ENCODE measurements around the gene FREM2.

FREM2 gene

DNA sequence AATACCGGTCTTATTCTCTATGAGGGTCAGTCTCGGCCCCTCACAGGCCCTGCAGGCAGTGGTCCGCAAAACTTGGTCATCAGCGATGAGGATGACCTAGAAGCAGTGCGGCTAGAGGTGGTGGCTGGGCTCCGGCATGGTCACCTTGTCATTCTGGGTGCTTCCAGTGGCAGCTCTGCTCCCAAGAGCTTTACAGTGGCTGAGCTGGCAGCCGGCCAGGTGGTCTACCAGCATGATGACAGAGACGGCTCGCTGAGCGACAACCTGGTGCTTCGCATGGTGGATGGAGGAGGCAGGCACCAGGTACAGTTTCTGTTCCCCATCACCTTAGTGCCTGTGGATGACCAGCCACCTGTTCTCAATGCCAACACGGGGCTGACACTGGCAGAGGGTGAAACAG lies 1.8 kb downstream of the FREM2 start:
- H3K9me3 ChIP-seq (ENCODE audit: control insufficient read depth, low read depth, low read length): no peaks in the 10 kb centered on the region
- peaks cover 11% of the 10 kb centered on the region for H3K36me3 ChIP-seq (ENCODE audit: control insufficient read depth, low read depth, low read length)
- no peak overlapping the region for H3K9ac ChIP-seq (ENCODE audit: low read length)
- H3K4me1 ChIP-seq (ENCODE audit: control insufficient read depth, low read depth, low read length): peaks cover 15% of the 10 kb centered on the region
- no peak overlapping the region for H3K27ac ChIP-seq (ENCODE audit: low read length)
- H3K27me3 ChIP-seq (ENCODE audit: control insufficient read depth, insufficient read depth, low read length): peaks cover 14% of the 10 kb centered on the region
- H3K4me3 ChIP-seq (ENCODE audit: low read length): peak overlapping the region; percentile 75

DNA sequence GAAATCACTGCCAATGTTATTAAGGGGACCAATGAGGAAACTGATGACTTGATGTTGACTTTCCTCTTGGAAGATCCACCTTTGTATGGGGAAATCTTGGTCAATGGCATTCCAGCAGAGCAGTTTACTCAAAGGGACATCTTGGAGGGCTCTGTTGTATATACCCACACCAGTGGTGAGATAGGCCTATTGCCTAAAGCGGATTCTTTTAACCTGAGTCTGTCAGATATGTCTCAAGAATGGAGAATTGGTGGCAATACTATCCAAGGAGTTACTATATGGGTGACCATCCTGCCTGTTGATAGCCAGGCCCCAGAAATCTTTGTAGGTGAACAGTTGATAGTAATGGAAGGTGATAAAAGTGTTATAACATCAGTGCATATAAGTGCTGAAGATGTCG lies 3.4 kb downstream of the FREM2 start:
- Histone ChIP-seq H3K27ac (ENCODE audit: low read length) (no peak overlapping the region), H3K27me3 (ENCODE audit: control insufficient read depth, insufficient read depth, low read length) (peaks cover 14% of the 10 kb centered on the region), H3K4me1 (ENCODE audit: control insufficient read depth, low read depth, low read length) (peaks cover 20% of the 10 kb centered on the region), H3K4me3 (ENCODE audit: low read length) (no peak overlapping the region), H3K9ac (ENCODE audit: low read length) (no peak overlapping the region), H3K36me3 (ENCODE audit: control insufficient read depth, low read depth, low read length) (peaks cover 11% of the 10 kb centered on the region), H3K9me3 (ENCODE audit: control insufficient read depth, low read depth, low read length) (no peaks in the 10 kb centered on the region)

DNA sequence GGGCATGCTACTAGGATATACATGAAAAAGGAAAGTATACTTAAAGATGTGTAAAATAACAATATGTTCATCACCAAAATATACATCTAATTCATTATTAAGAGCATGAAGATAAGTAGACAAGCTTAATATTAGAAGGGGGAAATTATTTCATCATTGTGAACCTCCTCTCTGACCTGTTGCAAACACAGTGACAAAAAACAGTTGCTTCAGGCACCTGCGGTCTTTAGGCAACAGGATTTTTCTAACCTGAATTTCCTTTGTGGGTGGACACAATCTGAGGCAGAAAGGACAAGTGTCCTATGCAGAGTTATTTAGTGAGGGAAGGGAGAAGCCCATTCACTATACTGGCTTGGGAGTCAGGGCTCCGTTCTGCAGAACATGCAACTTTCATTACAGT lies 6.3 kb downstream of the FREM2 start:
- Histone ChIP-seq H3K4me1 (ENCODE audit: control insufficient read depth, low read depth, low read length) (peaks cover 15% of the 10 kb centered on the region), H3K27me3 (ENCODE audit: control insufficient read depth, insufficient read depth, low read length) (peaks cover 10% of the 10 kb centered on the region), H3K9ac (ENCODE audit: low read length) (no peak overlapping the region), H3K4me3 (ENCODE audit: low read length) (no peak overlapping the region), H3K36me3 (ENCODE audit: control insufficient read depth, low read depth, low read length) (peaks cover 11% of the 10 kb centered on the region), H3K27ac (ENCODE audit: low read length) (no peak overlapping the region), H3K9me3 (ENCODE audit: control insufficient read depth, low read depth, low read length) (no peaks in the 10 kb centered on the region)

DNA sequence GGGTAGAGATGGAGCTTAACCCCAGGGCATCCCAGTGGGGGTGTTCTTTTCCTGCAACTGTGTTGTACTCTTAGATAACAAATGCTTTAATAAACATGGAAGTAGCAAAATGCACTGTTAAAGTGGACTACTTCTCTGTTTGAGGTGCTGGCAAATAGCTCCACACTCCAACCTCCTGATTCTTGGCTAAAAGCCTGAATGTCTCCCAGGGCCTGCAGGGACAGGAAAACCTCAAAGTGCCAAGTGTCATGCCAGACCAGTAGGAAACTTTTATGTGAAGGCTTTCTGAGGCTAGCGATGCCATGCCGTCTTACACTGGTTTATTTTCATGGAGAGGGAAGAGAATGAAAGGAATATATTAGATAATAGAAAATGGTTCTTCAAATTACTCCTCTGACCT lies 6.8 kb downstream of the FREM2 start:
- H3K4me3 ChIP-seq (ENCODE audit: low read length): no peak overlapping the region
- H3K36me3 ChIP-seq (ENCODE audit: control insufficient read depth, low read depth, low read length): peaks cover 14% of the 10 kb centered on the region
- peaks cover 11% of the 10 kb centered on the region for H3K4me1 ChIP-seq (ENCODE audit: control insufficient read depth, low read depth, low read length)
- H3K9me3 ChIP-seq (ENCODE audit: control insufficient read depth, low read depth, low read length): no peaks in the 10 kb centered on the region
- no peak overlapping the region for H3K9ac ChIP-seq (ENCODE audit: low read length)
- H3K27ac ChIP-seq (ENCODE audit: low read length): no peak overlapping the region
- H3K27me3 ChIP-seq (ENCODE audit: control insufficient read depth, insufficient read depth, low read length): peaks cover 6% of the 10 kb centered on the region

DNA sequence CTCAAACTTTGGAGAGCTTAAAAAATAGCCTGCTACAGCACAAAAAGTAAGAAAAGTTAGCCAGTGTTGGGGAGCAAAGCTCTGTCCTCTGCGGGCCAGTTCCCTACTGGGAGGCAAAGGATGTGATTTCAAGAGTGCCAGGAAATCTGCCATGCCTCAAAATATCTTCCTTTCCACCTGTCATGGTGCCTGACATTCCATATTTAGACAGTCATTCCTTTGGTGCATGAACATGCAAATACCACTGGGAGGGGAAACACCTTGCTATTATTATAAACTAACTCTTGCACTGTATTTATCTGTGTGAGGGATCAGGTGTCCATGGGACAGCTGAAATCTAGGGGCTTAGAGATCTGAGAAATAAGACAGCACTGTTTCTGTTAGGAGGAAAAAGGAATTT lies 10.3 kb downstream of the FREM2 start:
- H3K4me1 ChIP-seq (ENCODE audit: control insufficient read depth, low read depth, low read length): peaks cover 18% of the 10 kb centered on the region
- H3K27ac ChIP-seq (ENCODE audit: low read length): no peak overlapping the region
- no peak overlapping the region for H3K4me3 ChIP-seq (ENCODE audit: low read length)
- H3K9ac ChIP-seq (ENCODE audit: low read length): no peak overlapping the region
- H3K27me3 ChIP-seq (ENCODE audit: control insufficient read depth, insufficient read depth, low read length): no peaks in the 10 kb centered on the region
- H3K9me3 ChIP-seq (ENCODE audit: control insufficient read depth, low read depth, low read length): no peaks in the 10 kb centered on the region
- peaks cover 9% of the 10 kb centered on the region for H3K36me3 ChIP-seq (ENCODE audit: control insufficient read depth, low read depth, low read length)

DNA sequence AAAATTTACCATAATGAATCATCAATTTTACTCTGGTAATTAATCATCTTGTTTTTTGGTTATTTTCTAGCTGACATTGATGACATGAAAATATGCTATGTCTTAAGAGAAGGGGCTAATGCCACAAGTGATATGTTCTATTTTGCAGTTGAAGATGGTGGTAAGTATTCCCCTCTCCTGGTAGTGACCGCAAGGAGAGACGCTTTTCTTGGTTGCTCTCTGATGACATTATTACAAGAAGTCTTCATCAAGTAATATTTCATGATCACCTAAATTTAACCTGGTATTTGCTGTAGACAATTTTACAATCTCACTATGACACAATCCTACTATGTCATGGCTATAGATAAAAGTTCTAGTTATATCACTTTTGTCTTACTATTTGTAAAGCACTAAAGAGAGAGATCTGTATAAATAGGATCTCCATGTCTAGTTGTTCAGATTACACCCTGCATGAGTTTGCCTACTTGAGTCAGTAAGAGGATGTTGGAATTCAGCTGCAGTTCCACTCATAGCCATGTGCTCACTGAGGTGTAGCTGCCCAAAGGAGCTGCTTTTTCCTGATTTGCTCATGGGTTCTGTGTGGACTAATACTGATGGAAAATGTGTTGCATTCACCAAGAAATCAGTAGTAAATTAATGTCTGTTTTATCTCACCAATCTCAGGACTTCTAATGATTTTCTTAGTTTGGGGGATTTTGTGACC lies 10.9 kb downstream of the FREM2 start:
- Histone ChIP-seq H3K9me3 (ENCODE audit: control insufficient read depth, low read depth, low read length) (no peaks in the 10 kb centered on the region), H3K4me3 (ENCODE audit: low read length) (no peak overlapping the region), H3K4me1 (ENCODE audit: control insufficient read depth, low read depth, low read length) (peaks cover 18% of the 10 kb centered on the region), H3K27me3 (ENCODE audit: control insufficient read depth, insufficient read depth, low read length) (no peaks in the 10 kb centered on the region), H3K9ac (ENCODE audit: low read length) (no peak overlapping the region), H3K27ac (ENCODE audit: low read length) (no peak overlapping the region), H3K36me3 (ENCODE audit: control insufficient read depth, low read depth, low read length) (peaks cover 5% of the 10 kb centered on the region)

DNA sequence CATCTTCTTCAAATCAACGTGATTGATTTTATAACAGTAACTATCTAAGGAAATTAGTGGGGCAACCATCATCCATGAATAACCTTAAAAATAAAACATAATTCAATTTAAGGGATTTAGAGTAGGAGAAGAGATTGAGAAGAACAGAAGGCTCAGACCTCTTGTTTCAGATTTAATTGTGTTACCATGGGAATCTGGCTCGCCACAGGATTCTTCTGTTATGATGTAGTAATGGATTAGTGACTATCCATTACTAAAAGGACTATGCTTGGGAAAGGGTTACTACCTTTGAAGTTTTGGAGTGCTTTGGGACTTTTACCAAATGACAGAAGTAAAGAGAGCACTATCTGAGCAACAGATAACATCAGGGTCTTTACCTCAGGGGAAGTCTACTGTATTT lies 13.2 kb downstream of the FREM2 start:
- H3K4me1 ChIP-seq (ENCODE audit: control insufficient read depth, low read depth, low read length): peaks cover 7% of the 10 kb centered on the region
- H3K4me3 ChIP-seq (ENCODE audit: low read length): no peak overlapping the region
- H3K36me3 ChIP-seq (ENCODE audit: control insufficient read depth, low read depth, low read length): peaks cover 5% of the 10 kb centered on the region
- H3K9me3 ChIP-seq (ENCODE audit: control insufficient read depth, low read depth, low read length): no peaks in the 10 kb centered on the region
- H3K9ac ChIP-seq (ENCODE audit: low read length): no peak overlapping the region
- no peak overlapping the region for H3K27ac ChIP-seq (ENCODE audit: low read length)
- no peaks in the 10 kb centered on the region for H3K27me3 ChIP-seq (ENCODE audit: control insufficient read depth, insufficient read depth, low read length)

DNA sequence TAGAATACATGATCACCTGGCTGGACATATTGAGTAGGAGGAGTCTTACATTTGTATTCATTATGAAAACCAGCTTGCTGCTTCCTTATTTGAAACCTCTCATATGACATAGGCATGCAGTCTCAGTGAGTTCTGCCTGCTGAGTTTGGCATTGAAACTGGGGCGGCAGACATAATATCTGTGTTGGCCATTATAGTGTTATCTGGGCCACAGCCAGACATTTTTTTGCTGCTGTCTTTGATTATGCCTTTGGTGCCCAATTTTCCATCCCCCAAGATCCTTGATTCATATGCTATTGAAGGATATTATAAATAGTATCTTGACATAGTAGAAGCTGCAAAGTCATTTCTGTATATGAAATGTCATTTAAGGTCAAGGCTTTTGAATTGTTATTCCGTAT lies 15.8 kb downstream of the FREM2 start:
- no peaks in the 10 kb centered on the region for H3K9me3 ChIP-seq (ENCODE audit: control insufficient read depth, low read depth, low read length)
- no peak overlapping the region for H3K9ac ChIP-seq (ENCODE audit: low read length)
- peaks cover 5% of the 10 kb centered on the region for H3K36me3 ChIP-seq (ENCODE audit: control insufficient read depth, low read depth, low read length)
- H3K4me3 ChIP-seq (ENCODE audit: low read length): no peak overlapping the region
- H3K27me3 ChIP-seq (ENCODE audit: control insufficient read depth, insufficient read depth, low read length): no peaks in the 10 kb centered on the region
- H3K27ac ChIP-seq (ENCODE audit: low read length): no peak overlapping the region
- H3K4me1 ChIP-seq (ENCODE audit: control insufficient read depth, low read depth, low read length): peaks cover 7% of the 10 kb centered on the region

DNA sequence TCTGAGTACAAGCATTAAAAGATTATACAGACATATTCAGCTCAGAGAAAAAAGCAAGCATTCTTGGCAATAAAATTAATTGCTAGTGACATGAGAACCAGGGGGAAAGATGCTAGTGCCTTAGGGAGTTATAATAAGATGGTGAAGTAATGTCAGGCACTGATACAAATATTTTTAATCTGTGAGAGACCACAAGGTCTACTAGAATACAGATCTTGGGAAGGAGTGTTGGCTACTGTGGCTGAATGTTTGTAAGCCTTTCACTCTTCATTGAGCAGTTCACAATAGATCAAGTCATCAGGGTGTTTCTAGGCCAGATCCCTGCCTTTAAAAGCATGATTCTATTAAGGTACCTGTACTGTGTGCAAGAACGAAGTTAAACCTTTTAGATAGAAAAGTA lies 16.4 kb downstream of the FREM2 start:
- Histone ChIP-seq H3K9me3 (ENCODE audit: control insufficient read depth, low read depth, low read length) (no peaks in the 10 kb centered on the region), H3K4me3 (ENCODE audit: low read length) (no peak overlapping the region), H3K9ac (ENCODE audit: low read length) (no peak overlapping the region)

DNA sequence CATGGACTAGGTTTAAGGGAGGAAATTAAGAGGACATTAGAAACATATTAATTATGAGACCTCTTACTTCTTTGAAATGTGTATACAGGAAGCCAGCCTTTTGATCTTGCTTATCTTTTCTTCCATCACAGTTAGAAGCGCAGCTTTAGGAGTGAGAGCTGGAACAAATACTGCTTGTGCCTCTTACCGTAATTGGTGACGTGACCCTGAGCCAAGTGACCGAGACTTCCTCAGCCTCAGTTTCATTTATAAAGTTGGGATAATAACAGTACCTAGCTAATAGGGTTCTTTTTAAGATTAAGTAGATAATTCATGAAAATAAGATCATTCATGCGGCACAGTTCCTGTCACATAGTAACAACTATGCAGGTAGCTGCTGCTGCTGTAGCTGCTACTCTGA lies 18.5 kb downstream of the FREM2 start:
- no peak overlapping the region for H3K4me3 ChIP-seq (ENCODE audit: low read length)
- no peaks in the 10 kb centered on the region for H3K27me3 ChIP-seq (ENCODE audit: control insufficient read depth, insufficient read depth, low read length)
- peaks cover 7% of the 10 kb centered on the region for H3K4me1 ChIP-seq (ENCODE audit: control insufficient read depth, low read depth, low read length)
- no peaks in the 10 kb centered on the region for H3K36me3 ChIP-seq (ENCODE audit: control insufficient read depth, low read depth, low read length)
- H3K27ac ChIP-seq (ENCODE audit: low read length): no peak overlapping the region
- no peaks in the 10 kb centered on the region for H3K9me3 ChIP-seq (ENCODE audit: control insufficient read depth, low read depth, low read length)
- no peak overlapping the region for H3K9ac ChIP-seq (ENCODE audit: low read length)

More for the DNA sequence above, 16.4 kb downstream of the FREM2 start:
- Histone ChIP-seq H3K4me1 (ENCODE audit: control insufficient read depth, low read depth, low read length) (peaks cover 7% of the 10 kb centered on the region), H3K36me3 (ENCODE audit: control insufficient read depth, low read depth, low read length) (peaks cover 5% of the 10 kb centered on the region), H3K27me3 (ENCODE audit: control insufficient read depth, insufficient read depth, low read length) (no peaks in the 10 kb centered on the region), H3K27ac (ENCODE audit: low read length) (no peak overlapping the region)

DNA sequence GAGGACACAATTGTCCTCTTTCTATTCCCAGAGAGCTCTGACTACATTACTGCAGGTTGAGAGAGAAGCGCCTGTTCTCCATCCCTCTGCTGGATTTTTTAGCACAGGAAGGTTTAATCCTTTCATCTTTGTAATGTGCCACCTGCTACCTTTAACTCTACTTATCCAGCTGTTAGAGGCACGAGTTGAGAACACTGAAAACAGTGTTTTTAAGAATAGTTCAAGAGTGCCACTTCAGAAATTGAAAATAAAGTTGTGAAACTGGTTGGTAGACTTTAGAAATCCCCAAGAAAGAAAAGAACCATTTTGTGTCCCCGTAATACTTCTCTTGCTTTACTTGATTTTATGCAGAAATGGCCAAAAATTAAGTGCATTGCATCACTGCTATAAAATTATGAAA lies 20.6 kb downstream of the FREM2 start:
- peaks cover under 1% of the 10 kb centered on the region for H3K4me1 ChIP-seq (ENCODE audit: control insufficient read depth, low read depth, low read length)

DNA sequence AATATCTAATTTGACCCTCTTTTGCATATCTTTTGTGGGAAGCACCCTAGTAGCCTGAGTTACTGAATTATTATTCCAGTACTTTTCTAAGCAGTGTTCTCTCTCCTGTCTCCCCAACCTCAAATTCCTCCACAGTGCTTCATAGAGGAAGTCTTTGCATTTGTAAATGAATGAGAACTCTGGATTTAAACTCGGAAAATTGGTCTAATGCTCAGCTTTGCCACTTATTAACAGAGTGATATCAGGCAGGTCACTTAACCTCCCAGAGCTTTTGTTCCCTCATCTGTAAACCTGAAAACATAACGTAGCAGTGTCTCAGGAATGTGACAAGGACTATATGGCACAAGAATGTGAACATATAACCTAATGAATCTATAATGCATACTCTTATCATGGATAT lies 26.2 kb downstream of the FREM2 start:
- H3K9ac ChIP-seq (ENCODE audit: low read length): no peak overlapping the region
- H3K4me1 ChIP-seq (ENCODE audit: control insufficient read depth, low read depth, low read length): peaks cover 7% of the 10 kb centered on the region
- no peak overlapping the region for H3K4me3 ChIP-seq (ENCODE audit: low read length)
- H3K9me3 ChIP-seq (ENCODE audit: control insufficient read depth, low read depth, low read length): no peaks in the 10 kb centered on the region
- no peak overlapping the region for H3K27ac ChIP-seq (ENCODE audit: low read length)
- H3K27me3 ChIP-seq (ENCODE audit: control insufficient read depth, insufficient read depth, low read length): no peaks in the 10 kb centered on the region
- no peaks in the 10 kb centered on the region for H3K36me3 ChIP-seq (ENCODE audit: control insufficient read depth, low read depth, low read length)

More for the DNA sequence above, 20.6 kb downstream of the FREM2 start:
- Histone ChIP-seq H3K27me3 (ENCODE audit: control insufficient read depth, insufficient read depth, low read length) (no peaks in the 10 kb centered on the region), H3K36me3 (ENCODE audit: control insufficient read depth, low read depth, low read length) (no peaks in the 10 kb centered on the region), H3K27ac (ENCODE audit: low read length) (no peak overlapping the region), H3K9ac (ENCODE audit: low read length) (no peak overlapping the region), H3K4me3 (ENCODE audit: low read length) (no peak overlapping the region), H3K9me3 (ENCODE audit: control insufficient read depth, low read depth, low read length) (no peaks in the 10 kb centered on the region)

Measured in iPS-18a (cell line).